Measurements from ENCODE around the gene SKAP2.

Gene SKAP2

DNA sequence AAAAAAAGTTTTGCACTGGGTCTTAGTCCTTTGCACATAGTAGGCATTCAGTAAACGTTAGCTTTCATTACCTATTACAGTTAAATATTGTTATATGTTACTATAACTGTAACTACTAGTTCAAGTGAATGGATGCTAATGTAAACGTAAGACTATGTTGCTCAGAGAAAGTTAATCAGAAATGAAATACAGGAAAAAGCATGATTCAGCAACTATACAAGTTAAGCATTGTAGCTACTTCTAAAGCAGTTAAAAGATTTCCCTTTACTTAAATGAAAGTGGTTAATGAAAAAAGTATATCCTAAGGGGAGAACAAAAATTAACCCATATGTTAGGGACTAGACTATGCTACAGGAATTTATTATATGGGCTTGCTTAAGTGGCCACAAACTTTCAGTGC, 121.2 kb downstream of the SKAP2 start:
- TF ChIP-seq EP300 (IDR thresholded peaks at IDR 0.05; ENCODE audit: borderline replicate concordance) (no peak), TAF1 (IDR thresholded peaks at IDR 0.05; ENCODE audit: low read depth) (no peak), CREB1 (IDR thresholded peaks at IDR 0.05; ENCODE audit: low read depth) (no peak), RAD21 (IDR thresholded peaks at IDR 0.05; ENCODE audit: low read depth) (no peak), USF1 (IDR thresholded peaks at IDR 0.05) (no peak), TEAD4 (IDR thresholded peaks at IDR 0.05) (no peak), CEBPB (IDR thresholded peaks at IDR 0.05) (no peak), TCF12 (IDR thresholded peaks at IDR 0.05; ENCODE audit: low read depth) (no peak), YY1 (IDR thresholded peaks at IDR 0.05; ENCODE audit: low read depth) (no peak)
- TF ChIP-seq, protein P1, sequence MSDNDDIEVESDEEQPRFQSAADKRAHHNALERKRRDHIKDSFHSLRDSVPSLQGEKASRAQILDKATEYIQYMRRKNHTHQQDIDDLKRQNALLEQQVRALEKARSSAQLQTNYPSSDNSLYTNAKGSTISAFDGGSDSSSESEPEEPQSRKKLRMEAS (IDR thresholded peaks at IDR 0.05) = no peak

- TF ChIP-seq FOXM1 (IDR thresholded peaks at IDR 0.05; ENCODE audit: borderline replicate concordance, low read depth) (no peak), TEAD4 (IDR thresholded peaks at IDR 0.05) (no peak), TCF12 (IDR thresholded peaks at IDR 0.05; ENCODE audit: low read depth) (no peak), YY1 (IDR thresholded peaks at IDR 0.05; ENCODE audit: low read depth) (no peak), RAD21 (IDR thresholded peaks at IDR 0.05; ENCODE audit: low read depth) (no peak), USF1 (IDR thresholded peaks at IDR 0.05) (no peak), CREB1 (IDR thresholded peaks at IDR 0.05; ENCODE audit: low read depth) (no peak), EGR1 (IDR thresholded peaks at IDR 0.05) (no peak), EP300 (IDR thresholded peaks at IDR 0.05; ENCODE audit: borderline replicate concordance) (no peak), NFIC (IDR thresholded peaks at IDR 0.05) (no peak), CEBPB (IDR thresholded peaks at IDR 0.05) (no peak), TAF1 (IDR thresholded peaks at IDR 0.05; ENCODE audit: low read depth) (no peak), ZBTB7A (IDR thresholded peaks at IDR 0.05; ENCODE audit: low read depth) (no peak)
- TF ChIP-seq, protein P1 (IDR thresholded peaks at IDR 0.05) = no peak
- TF ChIP-seq, protein P2, sequence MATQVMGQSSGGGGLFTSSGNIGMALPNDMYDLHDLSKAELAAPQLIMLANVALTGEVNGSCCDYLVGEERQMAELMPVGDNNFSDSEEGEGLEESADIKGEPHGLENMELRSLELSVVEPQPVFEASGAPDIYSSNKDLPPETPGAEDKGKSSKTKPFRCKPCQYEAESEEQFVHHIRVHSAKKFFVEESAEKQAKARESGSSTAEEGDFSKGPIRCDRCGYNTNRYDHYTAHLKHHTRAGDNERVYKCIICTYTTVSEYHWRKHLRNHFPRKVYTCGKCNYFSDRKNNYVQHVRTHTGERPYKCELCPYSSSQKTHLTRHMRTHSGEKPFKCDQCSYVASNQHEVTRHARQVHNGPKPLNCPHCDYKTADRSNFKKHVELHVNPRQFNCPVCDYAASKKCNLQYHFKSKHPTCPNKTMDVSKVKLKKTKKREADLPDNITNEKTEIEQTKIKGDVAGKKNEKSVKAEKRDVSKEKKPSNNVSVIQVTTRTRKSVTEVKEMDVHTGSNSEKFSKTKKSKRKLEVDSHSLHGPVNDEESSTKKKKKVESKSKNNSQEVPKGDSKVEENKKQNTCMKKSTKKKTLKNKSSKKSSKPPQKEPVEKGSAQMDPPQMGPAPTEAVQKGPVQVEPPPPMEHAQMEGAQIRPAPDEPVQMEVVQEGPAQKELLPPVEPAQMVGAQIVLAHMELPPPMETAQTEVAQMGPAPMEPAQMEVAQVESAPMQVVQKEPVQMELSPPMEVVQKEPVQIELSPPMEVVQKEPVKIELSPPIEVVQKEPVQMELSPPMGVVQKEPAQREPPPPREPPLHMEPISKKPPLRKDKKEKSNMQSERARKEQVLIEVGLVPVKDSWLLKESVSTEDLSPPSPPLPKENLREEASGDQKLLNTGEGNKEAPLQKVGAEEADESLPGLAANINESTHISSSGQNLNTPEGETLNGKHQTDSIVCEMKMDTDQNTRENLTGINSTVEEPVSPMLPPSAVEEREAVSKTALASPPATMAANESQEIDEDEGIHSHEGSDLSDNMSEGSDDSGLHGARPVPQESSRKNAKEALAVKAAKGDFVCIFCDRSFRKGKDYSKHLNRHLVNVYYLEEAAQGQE (IDR thresholded peaks at IDR 0.05; ENCODE audit: low read depth) = no peak
Observed at GRCh38 chr7:26735976-26736600, 128.3 kb downstream of the SKAP2 start.

DNA sequence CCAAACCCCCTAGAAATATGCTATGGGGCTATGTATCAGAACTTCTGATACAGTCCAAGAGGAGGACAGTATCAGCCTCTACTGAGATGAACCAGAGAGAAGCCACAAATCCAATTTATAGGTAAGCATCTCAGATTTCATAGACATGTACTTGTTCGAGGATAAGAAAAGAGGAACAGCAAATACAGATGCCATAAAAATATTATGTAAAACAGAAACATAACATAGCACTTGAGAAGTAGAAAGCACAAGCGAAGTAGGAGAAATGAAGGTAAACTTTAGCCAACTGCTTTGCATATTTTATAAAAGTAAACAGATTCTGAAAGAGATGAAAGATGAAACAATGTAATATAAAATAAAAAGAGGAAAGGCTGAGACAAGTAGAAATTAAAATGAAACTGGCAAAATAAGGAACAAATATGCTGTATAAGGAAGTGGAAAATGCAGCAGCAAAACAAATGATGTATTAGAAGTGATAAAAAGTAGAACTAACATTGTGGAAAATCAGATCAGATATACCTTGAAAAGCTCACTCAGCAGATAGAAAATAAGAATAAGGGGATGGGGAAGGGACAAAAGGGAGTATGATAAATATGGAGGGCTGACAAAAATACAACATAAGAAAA, 135.1 kb downstream of the SKAP2 start:
- TF ChIP-seq TCF12 (IDR thresholded peaks at IDR 0.05; ENCODE audit: low read depth) (no peak), CEBPB (IDR thresholded peaks at IDR 0.05) (no peak)

DNA sequence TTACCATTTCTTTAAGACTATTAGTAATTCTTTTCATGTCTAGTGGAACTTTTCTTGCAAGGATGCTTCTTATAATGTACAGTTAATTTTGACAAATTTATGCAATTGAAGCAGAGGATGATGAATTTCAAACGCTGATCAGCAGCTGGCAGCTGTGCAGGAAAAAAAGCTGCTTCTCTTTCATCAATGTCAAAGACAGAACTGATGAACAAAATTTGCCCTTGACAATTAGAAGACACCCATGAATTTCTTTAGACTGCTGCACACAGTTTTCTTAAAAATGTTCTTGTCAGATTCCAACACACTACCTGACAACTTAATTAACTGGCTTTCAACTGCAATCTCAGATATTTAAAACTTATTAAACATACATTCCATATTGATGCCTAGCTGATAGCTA, 138.3 kb downstream of the SKAP2 start:
- TF ChIP-seq FOXM1 (IDR thresholded peaks at IDR 0.05; ENCODE audit: borderline replicate concordance, low read depth) = no peak
- TF ChIP-seq, protein P1 (IDR thresholded peaks at IDR 0.05) = no peak

DNA sequence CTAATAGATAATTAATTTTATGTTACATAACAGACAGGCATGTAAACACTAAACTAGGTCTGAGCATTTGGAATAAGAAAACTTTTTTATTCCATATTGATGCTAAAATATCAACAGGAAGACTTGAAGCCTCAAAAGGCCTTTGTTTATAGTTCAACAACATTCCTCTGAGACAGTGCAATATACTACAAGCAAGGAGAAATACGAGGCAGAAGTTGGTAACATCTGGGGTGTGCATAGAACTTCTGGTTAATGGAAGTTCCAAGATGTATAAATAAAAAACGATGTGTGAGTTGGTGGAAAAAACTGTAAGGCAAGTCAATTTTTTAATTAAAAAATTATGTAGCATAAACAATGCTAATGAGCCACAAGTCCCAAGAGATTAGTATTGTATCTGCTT, 139.6 kb downstream of the SKAP2 start:
- no peak for TF ChIP-seq EP300 (IDR thresholded peaks at IDR 0.05; ENCODE audit: borderline replicate concordance)
- TF ChIP-seq, protein P1 (IDR thresholded peaks at IDR 0.05) = no peak

DNA sequence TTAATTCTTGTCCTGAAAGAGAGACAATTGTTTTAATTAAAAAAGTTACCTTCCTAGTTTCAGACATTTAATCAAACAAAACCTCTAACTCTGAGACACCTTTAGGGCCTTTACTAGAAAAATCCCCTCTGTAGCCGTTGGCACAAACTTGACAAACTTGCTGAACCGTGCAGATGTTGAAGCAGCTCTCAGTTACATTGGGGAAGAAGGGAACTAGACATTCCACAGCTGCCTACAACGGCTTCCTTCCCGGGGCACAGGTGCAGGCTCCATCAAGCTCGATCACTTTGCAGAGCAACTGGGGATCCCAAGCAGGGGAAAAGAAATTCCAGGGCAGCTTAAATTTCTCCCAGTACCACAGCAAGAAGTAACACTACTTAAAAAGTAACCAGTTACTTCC, 141.3 kb downstream of the SKAP2 start:
- TF ChIP-seq CREB1 (IDR thresholded peaks at IDR 0.05; ENCODE audit: low read depth) = no peak
- TF ChIP-seq TEAD4 (IDR thresholded peaks at IDR 0.05) = peak; percentile 62
- TF ChIP-seq FOXM1 (IDR thresholded peaks at IDR 0.05; ENCODE audit: borderline replicate concordance, low read depth) = no peak

- TF ChIP-seq NFIC (IDR thresholded peaks at IDR 0.05) = no peak
Observed at GRCh38 chr7:26721450-26721849, 142.9 kb downstream of the SKAP2 start.

DNA sequence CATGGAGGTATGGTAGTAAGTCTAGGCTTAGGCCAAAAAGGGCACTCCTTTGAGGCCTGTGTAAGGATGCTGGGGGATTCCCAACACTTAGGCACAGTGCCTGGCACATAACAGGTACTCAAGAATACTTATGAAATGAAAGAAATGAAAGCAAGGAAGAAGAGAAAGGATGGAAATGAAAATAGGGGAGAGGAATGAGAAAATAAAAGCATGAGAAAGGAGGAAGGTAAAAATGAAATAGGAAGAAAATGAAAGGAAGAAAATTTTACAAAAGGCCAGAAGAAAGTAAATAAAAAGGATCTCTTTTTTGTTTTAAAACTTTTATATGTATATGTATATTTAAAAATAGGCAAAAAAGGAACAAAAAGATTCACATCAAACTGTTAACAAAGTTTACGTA, 146.3 kb downstream of the SKAP2 start:
- TF ChIP-seq TAF1 (IDR thresholded peaks at IDR 0.05; ENCODE audit: low read depth) = no peak

GRCh38 chr7:26714438-26714837, 150.0 kb downstream of the SKAP2 start:
- no peak for TF ChIP-seq USF1 (IDR thresholded peaks at IDR 0.05)
- TF ChIP-seq FOXM1 (IDR thresholded peaks at IDR 0.05; ENCODE audit: borderline replicate concordance, low read depth) = no peak
- TF ChIP-seq, protein P1 (IDR thresholded peaks at IDR 0.05) = no peak
- no peak for TF ChIP-seq TCF12 (IDR thresholded peaks at IDR 0.05; ENCODE audit: low read depth)
- no peak for TF ChIP-seq RAD21 (IDR thresholded peaks at IDR 0.05; ENCODE audit: low read depth)
- no peak for TF ChIP-seq EP300 (IDR thresholded peaks at IDR 0.05; ENCODE audit: borderline replicate concordance)
- TF ChIP-seq ZBTB7A (IDR thresholded peaks at IDR 0.05; ENCODE audit: low read depth) = no peak
- TF ChIP-seq CREB1 (IDR thresholded peaks at IDR 0.05; ENCODE audit: low read depth) = no peak
- TF ChIP-seq YY1 (IDR thresholded peaks at IDR 0.05; ENCODE audit: low read depth) = no peak
- TF ChIP-seq EGR1 (IDR thresholded peaks at IDR 0.05) = no peak
- TF ChIP-seq TEAD4 (IDR thresholded peaks at IDR 0.05) = no peak
- TF ChIP-seq, protein P2 (IDR thresholded peaks at IDR 0.05; ENCODE audit: low read depth) = no peak
- no peak for TF ChIP-seq NFIC (IDR thresholded peaks at IDR 0.05)
- no peak for TF ChIP-seq CEBPB (IDR thresholded peaks at IDR 0.05)
- TF ChIP-seq TAF1 (IDR thresholded peaks at IDR 0.05; ENCODE audit: low read depth) = no peak
